HG02981 (cell line): ENCODE data around the gene TCP11L2.
"Not testable (repeated sequence)": the region's sequence is repeated elsewhere in the genome, so short reads cannot be mapped to it uniquely, and the experiment has no call there.

Experiments
- ATAC-seq: cut with Tn5 transposase; IDR thresholded peaks from one replicate; pipeline ENCODE4 v1.9.1; 2021; ENCODE audit warnings: mild to moderate bottlenecking, moderate library complexity; ENCODE audit not compliant: unreplicated experiment

TCP11L2 gene

GRCh38 chr12:106304797-106305196 is 2.3 kb downstream of the TCP11L2 start:
- no peak for ATAC-seq

GRCh38 chr12:106305376-106305775 is 2.8 kb downstream of the TCP11L2 start:
- no peak for ATAC-seq

GRCh38 chr12:106307181-106307580 is 4.6 kb downstream of the TCP11L2 start:
- ATAC-seq: no peak

- no peak for ATAC-seq
Measured at GRCh38 chr12:106308121-106308520, 5.6 kb downstream of the TCP11L2 start.

- ATAC-seq: no peak
Measured at GRCh38 chr12:106308611-106309010, 6.1 kb downstream of the TCP11L2 start.

GRCh38 chr12:106309671-106310505 is 7.4 kb downstream of the TCP11L2 start:
- ATAC-seq: no peak

- ATAC-seq: no peak
Measured at GRCh38 chr12:106310687-106311086, 8.2 kb downstream of the TCP11L2 start.

GRCh38 chr12:106311139-106311538 is 8.6 kb downstream of the TCP11L2 start:
- no peak for ATAC-seq

- ATAC-seq: not testable (repeated sequence)
Measured at GRCh38 chr12:106313413-106313812, 10.9 kb downstream of the TCP11L2 start.

- ATAC-seq: no peak
Measured at GRCh38 chr12:106315523-106315922, 13.0 kb downstream of the TCP11L2 start.

- no peak for ATAC-seq
Measured at GRCh38 chr12:106317406-106318082, 15.0 kb downstream of the TCP11L2 start.

- no peak for ATAC-seq
Measured at GRCh38 chr12:106321139-106321850, 18.8 kb downstream of the TCP11L2 start.

- no peak for ATAC-seq
Measured at GRCh38 chr12:106323537-106323936, 21.0 kb downstream of the TCP11L2 start.

- no peak for ATAC-seq
Measured at GRCh38 chr12:106327309-106327869, 24.9 kb downstream of the TCP11L2 start.

- ATAC-seq: no peak
Measured at GRCh38 chr12:106328735-106329134, 26.2 kb downstream of the TCP11L2 start.

- ATAC-seq: no peak
Measured at GRCh38 chr12:106329231-106329982, 26.9 kb downstream of the TCP11L2 start.

- ATAC-seq: no peak
Measured at GRCh38 chr12:106331599-106331998, 29.1 kb downstream of the TCP11L2 start.

- ATAC-seq: no peak
Measured at GRCh38 chr12:106332536-106332935, 30.0 kb downstream of the TCP11L2 start.

GRCh38 chr12:106333010-106333409 is 30.5 kb downstream of the TCP11L2 start:
- ATAC-seq: no peak

GRCh38 chr12:106333756-106334155 is 31.2 kb downstream of the TCP11L2 start:
- ATAC-seq: no peak
